ENCODE data around the gene NIF3L1.
A peak's percentile ranks its signal among the peaks of the same experiment; 100 is the strongest.

The NIF3L1 gene

GRCh38 chr2:200864176-200865034 is 24.8 kb upstream of the NIF3L1 start, which contains the start of gene CLK1:
CLK1 (minus strand) TSS chr2:200864658; CDS start chr2:200861862, 2,796 bp downstream.
- peaks cover 3% of the 10 kb centered on the region; the same call in 1 of the 2 replicates for H4K20me1 ChIP-seq (ENCODE audit: insufficient read depth, low read length)
- H3K27ac ChIP-seq (ENCODE audit: low read depth, low read length, poor library complexity, severe bottlenecking), result peak within 1 kb of the TSS; percentile 84
- peak within 1 kb of the TSS; percentile 86 for H3K4me2 ChIP-seq (ENCODE audit: low read length)
- peaks cover 50% of the 10 kb centered on the region for H3K79me2 ChIP-seq (ENCODE audit: insufficient read depth, low read length)
- peaks cover 41% of the 10 kb centered on the region for H3K36me3 ChIP-seq (ENCODE audit: insufficient read depth, low read length)
- no peaks in the 10 kb centered on the region for H3K9me3 ChIP-seq (ENCODE audit: low read length)
- TF ChIP-seq CTCF (IDR thresholded peaks at IDR 0.05; ENCODE audit: low read length), result no peak
- TF ChIP-seq EZH2 (IDR thresholded peaks at IDR 0.05; ENCODE audit: borderline replicate concordance, low read length), result no peak
- peak within 1 kb of the TSS; percentile 96 for H3K9ac ChIP-seq (ENCODE audit: low read length)
- peak within 1 kb of the TSS; percentile 72; the same call in 1 of the 2 replicates for H2AFZ ChIP-seq (ENCODE audit: low read length)
- peaks cover 25% of the 10 kb centered on the region for H3K4me1 ChIP-seq (ENCODE audit: insufficient read depth, low read length, severe bottlenecking)
- no peaks in the 10 kb centered on the region for H3K27me3 ChIP-seq (ENCODE audit: insufficient read depth, low read length)
- H3K9me2 ChIP-seq (ENCODE audit: low read depth, low read length), result no peaks in the 10 kb centered on the region
- H3F3A ChIP-seq (ENCODE audit: insufficient read depth, low read length), result no peaks in the 10 kb centered on the region
- H3K4me3 ChIP-seq (ENCODE audit: low read depth, low read length, poor library complexity, severe bottlenecking), result peak within 1 kb of the TSS; percentile 79

GRCh38 chr2:200869014-200869413 is 20.2 kb upstream of the NIF3L1 start:
- peaks cover 4% of the 10 kb centered on the region for H3K79me2 ChIP-seq (ENCODE audit: insufficient read depth, low read length)
- H3K27ac ChIP-seq (ENCODE audit: low read depth, low read length, poor library complexity, severe bottlenecking), result no peak overlapping the region
- TF ChIP-seq EZH2 (IDR thresholded peaks at IDR 0.05; ENCODE audit: borderline replicate concordance, low read length) (no peak), CTCF (IDR thresholded peaks at IDR 0.05; ENCODE audit: low read length) (no peak)
- no peak overlapping the region for H3K4me3 ChIP-seq (ENCODE audit: low read depth, low read length, poor library complexity, severe bottlenecking)
- no peaks in the 10 kb centered on the region for H3K9me3 ChIP-seq (ENCODE audit: low read length)
- H3K36me3 ChIP-seq (ENCODE audit: insufficient read depth, low read length), result peaks cover 33% of the 10 kb centered on the region
- H3K9me2 ChIP-seq (ENCODE audit: low read depth, low read length), result no peaks in the 10 kb centered on the region
- H2AFZ ChIP-seq (ENCODE audit: low read length), result no peak overlapping the region
- H3K4me2 ChIP-seq (ENCODE audit: low read length), result no peak overlapping the region
- H3K27me3 ChIP-seq (ENCODE audit: insufficient read depth, low read length), result no peaks in the 10 kb centered on the region
- H4K20me1 ChIP-seq (ENCODE audit: insufficient read depth, low read length), result no peaks in the 10 kb centered on the region
- H3K9ac ChIP-seq (ENCODE audit: low read length), result no peak overlapping the region
- H3K4me1 ChIP-seq (ENCODE audit: insufficient read depth, low read length, severe bottlenecking), result peaks cover 7% of the 10 kb centered on the region
- H3F3A ChIP-seq (ENCODE audit: insufficient read depth, low read length), result no peaks in the 10 kb centered on the region

DNA sequence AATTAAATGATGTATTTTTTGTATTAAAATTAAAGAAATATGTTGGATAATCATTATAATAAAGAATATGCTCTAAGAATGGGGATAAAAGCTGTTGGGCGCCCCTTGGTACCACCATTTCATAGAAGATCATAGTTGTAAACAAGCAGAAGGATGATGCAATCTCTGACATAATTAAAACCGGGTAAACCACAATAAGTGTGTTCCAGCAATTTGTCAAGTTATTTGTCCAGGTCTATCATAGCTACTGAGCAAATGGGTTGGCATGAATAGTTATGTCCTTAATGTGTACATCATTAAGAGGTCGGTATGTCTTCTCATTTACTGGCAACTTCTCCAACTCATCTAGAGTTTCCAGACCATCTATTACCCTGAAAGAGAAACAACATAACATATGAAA is 18.0 kb upstream of the NIF3L1 start:
- no peak overlapping the region for H3K9ac ChIP-seq (ENCODE audit: low read length)
- no peak overlapping the region for H3K27ac ChIP-seq (ENCODE audit: low read depth, low read length, poor library complexity, severe bottlenecking)
- no peaks in the 10 kb centered on the region for H3F3A ChIP-seq (ENCODE audit: insufficient read depth, low read length)
- H3K4me3 ChIP-seq (ENCODE audit: low read depth, low read length, poor library complexity, severe bottlenecking), result no peak overlapping the region
- no peaks in the 10 kb centered on the region for H4K20me1 ChIP-seq (ENCODE audit: insufficient read depth, low read length)
- H3K79me2 ChIP-seq (ENCODE audit: insufficient read depth, low read length), result no peaks in the 10 kb centered on the region
- no peaks in the 10 kb centered on the region for H3K27me3 ChIP-seq (ENCODE audit: insufficient read depth, low read length)
- TF ChIP-seq CTCF (IDR thresholded peaks at IDR 0.05; ENCODE audit: low read length) (no peak), EZH2 (IDR thresholded peaks at IDR 0.05; ENCODE audit: borderline replicate concordance, low read length) (no peak)
- H3K9me2 ChIP-seq (ENCODE audit: low read depth, low read length), result no peaks in the 10 kb centered on the region
- no peaks in the 10 kb centered on the region for H3K9me3 ChIP-seq (ENCODE audit: low read length)
- H3K36me3 ChIP-seq (ENCODE audit: insufficient read depth, low read length), result peaks cover 54% of the 10 kb centered on the region
- H3K4me1 ChIP-seq (ENCODE audit: insufficient read depth, low read length, severe bottlenecking), result no peaks in the 10 kb centered on the region
- no peak overlapping the region for H3K4me2 ChIP-seq (ENCODE audit: low read length)
- no peak overlapping the region for H2AFZ ChIP-seq (ENCODE audit: low read length)
